ENCODE results near the gene ZFX. TPM values are rescaled to one million over a fixed set of nuclear protein-coding genes. Genes with fewer than 3 reads are reported as not detected.
A peak's percentile ranks its signal among the peaks of the same experiment; 100 is the strongest.

Gene ZFX
- total RNA-seq, 1 experiment from 2014 or later = 66.8 TPM

- H3K27ac Mint-ChIP-seq = 0 out of 7 replicates have a peak overlapping the region, but pooled peaks of 1 of the 3 experiments have one; percentile 68
Measured at GRCh38 chrX:24156177-24156576, 6.6 kb downstream of the ZFX start.

More at GRCh38 chrX:24156177-24156576, 6.6 kb downstream of the ZFX start:
- H3K9me3 ChIP-seq (ENCODE audit: control insufficient read depth, low read depth, low read length) = no peaks in the 10 kb centered on the region
- no peak overlapping the region for H3K23ac ChIP-seq (ENCODE audit: insufficient read length, low read depth, low read length)
- peaks cover 59% of the 10 kb centered on the region for H3K79me2 ChIP-seq (ENCODE audit: insufficient read depth, low read length)
- Mint-ChIP-seq H3K27me3 (ENCODE audit: low read depth) (no peaks in the 10 kb centered on the region), H3K4me3 (no peak overlapping the region), H3K36me3 (ENCODE audit: insufficient read depth in 1 of 3, low read depth in 3 of 3) (peaks cover under 1 to 45% (median 9%) of the 10 kb centered on the region in 3 experiments; a peak in 5 of 7 replicates), H3K9me3 (no peaks in the 10 kb centered on the region), H3K4me1 (peaks cover 23 to 28% of the 10 kb centered on the region in 2 experiments)
- no peak overlapping the region for H2BK5ac ChIP-seq (ENCODE audit: insufficient read length, low read length)
- no peak overlapping the region for H3K4ac ChIP-seq (ENCODE audit: low read depth, low read length)
- H3K4me2 ChIP-seq (ENCODE audit: insufficient read depth, insufficient read length, low read length) = no peak overlapping the region
- no peak for DNase-seq
- H2BK15ac ChIP-seq (ENCODE audit: low read depth, low read length) = no peak overlapping the region
- H3K79me1 ChIP-seq (ENCODE audit: insufficient read depth, low read depth, low read length, poor library complexity, severe bottlenecking) = peaks cover 4% of the 10 kb centered on the region
- H2BK120ac ChIP-seq (ENCODE audit: low read depth, low read length, poor library complexity, severe bottlenecking) = no peak overlapping the region
- no peak overlapping the region for H3K56ac ChIP-seq (ENCODE audit: insufficient read length, low read depth, low read length)
- no peaks in the 10 kb centered on the region for H4K20me1 ChIP-seq (ENCODE audit: control insufficient read depth, insufficient read depth, insufficient read length)
- H3K4me1 ChIP-seq (ENCODE audit: insufficient read depth, low read length) = no peaks in the 10 kb centered on the region
- peaks cover 5% of the 10 kb centered on the region for H3K23me2 ChIP-seq (ENCODE audit: insufficient read length, low read depth, low read length, poor library complexity, severe bottlenecking)
- no peak overlapping the region for H3K27ac ChIP-seq (ENCODE audit: insufficient read length, low read depth, low read length)
- WGBS (ENCODE audit: extremely low coverage, insufficient read length, low lambda C conversion rate) = no CpG with 5 or more reads among the region's 4 CpGs
- H3K14ac ChIP-seq (ENCODE audit: insufficient read depth, low read length) = no peak overlapping the region
- no peak overlapping the region for H4K5ac ChIP-seq (ENCODE audit: insufficient read length, low read depth, low read length)
- TF ChIP-seq CTCF (conservative IDR thresholded peaks at IDR 0.05) = no peak
- H2AK5ac ChIP-seq (ENCODE audit: insufficient read length, low read length) = no peak overlapping the region
- no peak overlapping the region for H2AFZ ChIP-seq (ENCODE audit: low read length)
- no peak overlapping the region for H3K18ac ChIP-seq (ENCODE audit: insufficient read length, low read depth, low read length)
- no peak overlapping the region for H2BK12ac ChIP-seq (ENCODE audit: insufficient read length, low read depth, low read length)
- H2BK20ac ChIP-seq (ENCODE audit: low read depth, low read length, poor library complexity, severe bottlenecking) = no peak overlapping the region
- no peaks in the 10 kb centered on the region for H3K27me3 ChIP-seq (ENCODE audit: insufficient read depth, low read length)
- no peak overlapping the region for H3K9ac ChIP-seq (ENCODE audit: extremely low read depth, insufficient read length, low read length)
- no peak overlapping the region for H4K8ac ChIP-seq (replicated peaks; ENCODE audit: insufficient read length, low read depth, low read length)
- H3T11ph ChIP-seq (ENCODE audit: low read length) = no peak overlapping the region
- H4K91ac ChIP-seq (ENCODE audit: insufficient read length, low read depth, low read length) = no peak overlapping the region
